SH-SY5Y (cell line): Measurements from ENCODE around the gene TRPM2.

Source experiments
- GATA2 ChIP-seq: IDR thresholded peaks from 2 replicates; pipeline ENCODE4 v1.6.1; 2011; ENCODE audit warnings: mild to moderate bottlenecking, low read depth, low read length
- GATA3 ChIP-seq: IDR thresholded peaks from 2 replicates; pipeline ENCODE4 v1.6.1; 2011; ENCODE audit warnings: low read depth, mild to moderate bottlenecking, low read length, moderate library complexity

- TF ChIP-seq GATA2 (no peak), GATA3 (no peak)
Measured at GRCh38 chr21:44348861-44349260, 4.6 kb upstream of the TRPM2 start.
